ENCODE measurements around the gene ZNF518B. TPM values are rescaled to one million over a fixed set of nuclear protein-coding genes. Genes with fewer than 3 reads are reported as not detected.
"Not testable (repeated sequence)": the region's sequence is repeated elsewhere in the genome, so short reads cannot be mapped to it uniquely, and the experiment has no call there.

The ZNF518B gene
- total and polyA plus RNA-seq, 12 donors = 2.6 to 45.1 (median 20.3) TPM

- Histone ChIP-seq H3K4me1 (replicated peaks in 1 of 2) (no peaks in the 10 kb centered on the region), H3K27me3 (no peaks in the 10 kb centered on the region), H3K9me3 (replicated peaks in 1 of 3) (peaks cover 0 to 4% (median 0%) of the 10 kb centered on the region in 3 donors), H3K27ac (no peak overlapping the region), H3K36me3 (replicated peaks in 1 of 2) (no peaks in the 10 kb centered on the region), H3K4me3 (no peak overlapping the region)
- no peak for DNase-seq
- intact Hi-C loops (cut with DNase I) = no loop called here
- TF ChIP-seq POLR2A (IDR thresholded peaks at IDR 0.05) = no peak
- TF ChIP-seq, protein P1, sequence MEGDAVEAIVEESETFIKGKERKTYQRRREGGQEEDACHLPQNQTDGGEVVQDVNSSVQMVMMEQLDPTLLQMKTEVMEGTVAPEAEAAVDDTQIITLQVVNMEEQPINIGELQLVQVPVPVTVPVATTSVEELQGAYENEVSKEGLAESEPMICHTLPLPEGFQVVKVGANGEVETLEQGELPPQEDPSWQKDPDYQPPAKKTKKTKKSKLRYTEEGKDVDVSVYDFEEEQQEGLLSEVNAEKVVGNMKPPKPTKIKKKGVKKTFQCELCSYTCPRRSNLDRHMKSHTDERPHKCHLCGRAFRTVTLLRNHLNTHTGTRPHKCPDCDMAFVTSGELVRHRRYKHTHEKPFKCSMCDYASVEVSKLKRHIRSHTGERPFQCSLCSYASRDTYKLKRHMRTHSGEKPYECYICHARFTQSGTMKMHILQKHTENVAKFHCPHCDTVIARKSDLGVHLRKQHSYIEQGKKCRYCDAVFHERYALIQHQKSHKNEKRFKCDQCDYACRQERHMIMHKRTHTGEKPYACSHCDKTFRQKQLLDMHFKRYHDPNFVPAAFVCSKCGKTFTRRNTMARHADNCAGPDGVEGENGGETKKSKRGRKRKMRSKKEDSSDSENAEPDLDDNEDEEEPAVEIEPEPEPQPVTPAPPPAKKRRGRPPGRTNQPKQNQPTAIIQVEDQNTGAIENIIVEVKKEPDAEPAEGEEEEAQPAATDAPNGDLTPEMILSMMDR (IDR thresholded peaks at IDR 0.05) = no peak
- WGBS, 4 donors = 52 to 94% (median 91%) methylated on average over 1 of the region's 1 CpG
Measured at GRCh38 chr4:10437735-10438134, 19.5 kb downstream of the ZNF518B start.

DNA sequence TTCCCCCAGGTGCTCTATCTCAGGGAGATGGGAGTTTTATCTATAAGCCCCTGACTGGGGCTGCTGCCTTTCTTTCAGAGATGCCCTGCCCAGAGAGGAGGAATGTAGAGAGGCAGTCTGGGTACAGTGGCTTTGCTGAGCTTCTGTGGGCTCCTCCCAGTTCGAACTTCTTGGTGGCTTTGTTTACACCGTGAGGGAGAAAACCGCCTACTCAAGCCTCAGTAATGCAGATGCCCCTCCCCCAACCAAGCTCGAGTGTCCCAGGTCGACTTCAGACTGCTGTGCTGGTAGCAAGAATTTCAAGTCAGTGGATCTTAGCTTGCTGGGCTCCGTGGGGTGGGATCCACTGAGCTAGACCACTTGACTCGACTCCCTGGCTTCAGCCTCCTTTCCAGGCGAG is 29.5 kb downstream of the ZNF518B start:
- WGBS, 4 donors = 75 to 83% (median 79%) methylated on average over 8 of the region's 8 CpGs
- DNase-seq; H3K36me3 ChIP-seq (replicated peaks in 1 of 2); H3K4me1 ChIP-seq (replicated peaks in 1 of 2); H3K4me3 ChIP-seq; H3K9me3 ChIP-seq (replicated peaks in 1 of 3); intact Hi-C loops (cut with DNase I); H3K27ac ChIP-seq; H3K27me3 ChIP-seq: not testable (repeated sequence)

- TF ChIP-seq, protein P1 (IDR thresholded peaks at IDR 0.05) = no peak
- no peak for TF ChIP-seq POLR2A (IDR thresholded peaks at IDR 0.05)
- intact Hi-C loops (cut with DNase I) = no loop called here
- Histone ChIP-seq H3K4me1 (replicated peaks in 1 of 2) (no peaks in the 10 kb centered on the region), H3K4me3 (no peak overlapping the region), H3K27me3 (no peaks in the 10 kb centered on the region), H3K27ac (no peak overlapping the region), H3K36me3 (replicated peaks in 1 of 2) (no peaks in the 10 kb centered on the region), H3K9me3 (replicated peaks in 1 of 3) (no peaks in the 10 kb centered on the region)
- 57 to 73% (median 64%) methylated on average over 3 of the region's 3 CpGs for WGBS, 4 donors
- DNase-seq = no peak
Measured at GRCh38 chr4:10421344-10422055, 35.7 kb downstream of the ZNF518B start.

- H3K27ac ChIP-seq = no peak overlapping the region
- no peaks in the 10 kb centered on the region for H3K9me3 ChIP-seq (replicated peaks in 1 of 3)
- no peak for DNase-seq
- no peaks in the 10 kb centered on the region for H3K27me3 ChIP-seq
- H3K4me3 ChIP-seq = no peak overlapping the region
- peaks cover 0 to 3% of the 10 kb centered on the region in 2 donors for H3K4me1 ChIP-seq (replicated peaks in 1 of 2)
- no peaks in the 10 kb centered on the region for H3K36me3 ChIP-seq (replicated peaks in 1 of 2)
- intact Hi-C loops (cut with DNase I) = no loop called here
- no peak for TF ChIP-seq POLR2A (IDR thresholded peaks at IDR 0.05)
- TF ChIP-seq, protein P1 (IDR thresholded peaks at IDR 0.05) = no peak
- 63 to 85% (median 80%) methylated on average over 6 of the region's 6 CpGs for WGBS, 4 donors
Measured at GRCh38 chr4:10417740-10418139, 39.5 kb downstream of the ZNF518B start.

GRCh38 chr4:10416441-10416840 is 40.8 kb downstream of the ZNF518B start:
- no peaks in the 10 kb centered on the region for H3K9me3 ChIP-seq (replicated peaks in 1 of 3)
- H3K36me3 ChIP-seq (replicated peaks in 1 of 2) = no peaks in the 10 kb centered on the region
- 81 to 91% (median 84%) methylated on average over 1 to 2 of the region's 2 CpGs for WGBS, 4 donors
- no peak overlapping the region for H3K4me3 ChIP-seq
- TF ChIP-seq, protein P1 (IDR thresholded peaks at IDR 0.05) = no peak
- TF ChIP-seq POLR2A (IDR thresholded peaks at IDR 0.05) = no peak
- H3K27me3 ChIP-seq = no peaks in the 10 kb centered on the region
- H3K27ac ChIP-seq = no peak overlapping the region
- DNase-seq = no peak
- intact Hi-C loops (cut with DNase I) = no loop called here
- H3K4me1 ChIP-seq (replicated peaks in 1 of 2) = peaks cover 0 to 3% of the 10 kb centered on the region in 2 donors

All from adrenal gland (tissue), 12 donors.